ENCODE measurements around the gene UVSSA.

GRCh38 chr4:1375761-1376322, 28.8 kb downstream of the UVSSA start:
- TF ChIP-seq, protein P1, sequence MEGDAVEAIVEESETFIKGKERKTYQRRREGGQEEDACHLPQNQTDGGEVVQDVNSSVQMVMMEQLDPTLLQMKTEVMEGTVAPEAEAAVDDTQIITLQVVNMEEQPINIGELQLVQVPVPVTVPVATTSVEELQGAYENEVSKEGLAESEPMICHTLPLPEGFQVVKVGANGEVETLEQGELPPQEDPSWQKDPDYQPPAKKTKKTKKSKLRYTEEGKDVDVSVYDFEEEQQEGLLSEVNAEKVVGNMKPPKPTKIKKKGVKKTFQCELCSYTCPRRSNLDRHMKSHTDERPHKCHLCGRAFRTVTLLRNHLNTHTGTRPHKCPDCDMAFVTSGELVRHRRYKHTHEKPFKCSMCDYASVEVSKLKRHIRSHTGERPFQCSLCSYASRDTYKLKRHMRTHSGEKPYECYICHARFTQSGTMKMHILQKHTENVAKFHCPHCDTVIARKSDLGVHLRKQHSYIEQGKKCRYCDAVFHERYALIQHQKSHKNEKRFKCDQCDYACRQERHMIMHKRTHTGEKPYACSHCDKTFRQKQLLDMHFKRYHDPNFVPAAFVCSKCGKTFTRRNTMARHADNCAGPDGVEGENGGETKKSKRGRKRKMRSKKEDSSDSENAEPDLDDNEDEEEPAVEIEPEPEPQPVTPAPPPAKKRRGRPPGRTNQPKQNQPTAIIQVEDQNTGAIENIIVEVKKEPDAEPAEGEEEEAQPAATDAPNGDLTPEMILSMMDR (IDR thresholded peaks at IDR 0.05) = no peak
- TF ChIP-seq POLR2A (IDR thresholded peaks at IDR 0.05) = no peak

All from vagina (tissue), 2 donors.